Body of pancreas (tissue), 4 donors: Measurements from ENCODE around the gene EEFSEC.

ENCODE experiments used
- CTCF ChIP-seq, 7 experiments: fragments of 450-650 bp in 4 of 7; fragments of 200-600 bp in 3 of 7; sonication (generic) in 3 of 7; IDR thresholded peaks; one replicate each; pipeline ENCODE4 v1.5.1; 2016 to 2019; ENCODE audit warnings: antibody characterized with exemption in 7 of 7
- POLR2A ChIP-seq, 3 donors: fragments of 450-650 bp; IDR thresholded peaks; one replicate each; pipeline ENCODE4 v1.6.1; 2016; ENCODE audit warnings: antibody characterized with exemption in 3 of 3, mild to moderate bottlenecking in 2 of 3

GRCh38 chr3:128319107-128319506, 165.8 kb downstream of the EEFSEC start:
- TF ChIP-seq CTCF (IDR thresholded peaks at IDR 0.05) (no peak), POLR2A (IDR thresholded peaks at IDR 0.05) (no peak)
